Measurements from ENCODE around the gene HAUS8.

GRCh38 chr19:17035842-17036424 lies 39.3 kb downstream of the HAUS8 start:
- TF ChIP-seq CTCF (IDR thresholded peaks at IDR 0.05) = no peak
- no peak for TF ChIP-seq POLR2A (IDR thresholded peaks at IDR 0.05)
